ENCODE measurements around the gene ZNF574. TPM values are rescaled to one million over a fixed set of nuclear protein-coding genes. Genes with fewer than 3 reads are reported as not detected.
A peak's percentile ranks its signal among the peaks of the same experiment; 100 is the strongest.

Gene ZNF574, protein sequence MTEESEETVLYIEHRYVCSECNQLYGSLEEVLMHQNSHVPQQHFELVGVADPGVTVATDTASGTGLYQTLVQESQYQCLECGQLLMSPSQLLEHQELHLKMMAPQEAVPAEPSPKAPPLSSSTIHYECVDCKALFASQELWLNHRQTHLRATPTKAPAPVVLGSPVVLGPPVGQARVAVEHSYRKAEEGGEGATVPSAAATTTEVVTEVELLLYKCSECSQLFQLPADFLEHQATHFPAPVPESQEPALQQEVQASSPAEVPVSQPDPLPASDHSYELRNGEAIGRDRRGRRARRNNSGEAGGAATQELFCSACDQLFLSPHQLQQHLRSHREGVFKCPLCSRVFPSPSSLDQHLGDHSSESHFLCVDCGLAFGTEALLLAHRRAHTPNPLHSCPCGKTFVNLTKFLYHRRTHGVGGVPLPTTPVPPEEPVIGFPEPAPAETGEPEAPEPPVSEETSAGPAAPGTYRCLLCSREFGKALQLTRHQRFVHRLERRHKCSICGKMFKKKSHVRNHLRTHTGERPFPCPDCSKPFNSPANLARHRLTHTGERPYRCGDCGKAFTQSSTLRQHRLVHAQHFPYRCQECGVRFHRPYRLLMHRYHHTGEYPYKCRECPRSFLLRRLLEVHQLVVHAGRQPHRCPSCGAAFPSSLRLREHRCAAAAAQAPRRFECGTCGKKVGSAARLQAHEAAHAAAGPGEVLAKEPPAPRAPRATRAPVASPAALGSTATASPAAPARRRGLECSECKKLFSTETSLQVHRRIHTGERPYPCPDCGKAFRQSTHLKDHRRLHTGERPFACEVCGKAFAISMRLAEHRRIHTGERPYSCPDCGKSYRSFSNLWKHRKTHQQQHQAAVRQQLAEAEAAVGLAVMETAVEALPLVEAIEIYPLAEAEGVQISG
- 10 to 100 TPM; 31.1 to 42.9 (median 33.5) TPM for total RNA-seq

DNA sequence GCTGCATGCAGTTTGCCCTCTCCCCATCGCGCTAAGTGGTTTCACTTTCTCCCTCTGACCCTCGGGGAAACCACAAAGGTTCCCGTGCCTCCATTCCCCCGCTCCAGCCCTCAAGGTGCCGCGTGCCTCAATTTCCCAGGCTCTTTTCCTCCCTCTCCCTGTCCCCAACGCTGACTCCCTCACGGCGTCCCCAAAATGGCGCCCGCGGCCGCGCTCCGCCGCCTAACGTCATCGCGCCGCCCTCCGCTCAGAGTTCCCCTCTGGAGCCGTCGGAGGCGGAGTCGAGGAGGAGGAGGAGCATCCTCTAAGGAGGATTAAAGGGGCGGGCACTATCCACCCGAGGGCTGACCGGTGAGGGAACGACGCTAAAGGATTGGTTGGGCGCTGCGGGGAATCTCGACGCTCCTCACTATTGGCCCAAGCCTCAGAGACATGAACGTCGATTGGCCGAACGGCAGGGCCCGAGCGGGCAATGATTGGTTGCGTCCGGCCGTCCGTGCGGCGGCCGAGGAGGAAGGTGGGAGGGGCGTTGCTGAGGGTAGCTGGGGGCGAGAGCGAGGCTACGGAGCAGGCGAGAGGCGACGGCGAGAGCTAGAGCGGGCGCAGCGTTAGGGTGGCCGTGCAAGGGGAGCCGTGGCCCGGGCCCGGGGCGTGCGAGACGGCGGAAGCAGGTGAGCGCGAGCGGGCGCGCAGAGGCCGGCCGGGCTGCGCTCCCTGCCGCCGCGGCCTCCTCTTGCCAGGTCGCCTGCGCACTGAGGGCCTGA, at the start of gene ZNF574:
Gene ZNF574 (plus strand): TSS at position 551 of the 764 bp plus-strand sequence. CDS start 2,441 bp downstream, outside the sequence.
- under 1% methylated on average over 60 of the region's 80 CpGs for WGBS
- peaks cover 29% of the 10 kb centered on the region for H3K4me1 ChIP-seq

DNA sequence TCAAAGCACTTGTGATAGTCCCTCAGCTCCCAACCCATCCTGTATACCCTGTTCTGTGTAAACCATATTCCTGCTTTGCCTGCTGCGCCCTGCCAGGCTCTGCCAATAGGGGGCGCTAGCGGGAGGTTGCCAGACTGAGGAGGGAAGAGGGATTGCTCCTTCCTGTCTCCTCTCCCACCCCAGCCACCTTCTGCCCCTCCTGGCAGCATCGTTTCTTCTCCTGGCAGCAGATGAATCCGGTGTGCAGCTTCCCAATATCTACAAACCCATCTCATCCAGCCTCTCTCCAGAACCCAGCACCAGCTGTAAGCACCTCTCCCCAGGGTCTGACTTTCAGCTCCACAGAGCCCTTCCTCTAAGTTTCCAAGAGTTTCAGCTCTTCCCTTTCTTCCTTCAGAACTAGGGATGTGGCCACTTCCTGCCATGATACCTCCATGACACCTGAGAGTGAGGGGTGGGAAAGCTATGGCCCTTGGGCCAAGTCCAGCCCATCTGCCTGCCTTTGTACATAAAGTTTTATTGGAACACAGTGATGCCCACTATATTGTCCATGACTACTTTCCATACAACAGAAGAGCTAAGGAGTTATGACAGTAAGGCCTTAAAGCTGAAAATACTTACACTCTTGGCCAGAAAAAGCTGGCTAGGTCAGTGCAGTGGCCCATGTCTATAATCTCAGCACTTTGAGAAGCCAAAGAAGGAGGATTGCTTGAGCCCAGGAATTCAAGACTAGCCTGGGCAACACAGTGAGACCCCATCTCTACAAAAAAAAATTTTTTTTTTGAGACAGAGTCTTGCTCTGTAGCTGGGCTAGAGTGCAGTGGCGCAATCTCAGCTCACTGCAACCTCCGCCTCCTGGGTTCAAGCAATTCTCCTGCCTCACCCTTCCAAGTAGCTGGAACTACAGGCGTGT, 47.4 kb upstream of the ZNF574 start:
- TF ChIP-seq, protein P1, sequence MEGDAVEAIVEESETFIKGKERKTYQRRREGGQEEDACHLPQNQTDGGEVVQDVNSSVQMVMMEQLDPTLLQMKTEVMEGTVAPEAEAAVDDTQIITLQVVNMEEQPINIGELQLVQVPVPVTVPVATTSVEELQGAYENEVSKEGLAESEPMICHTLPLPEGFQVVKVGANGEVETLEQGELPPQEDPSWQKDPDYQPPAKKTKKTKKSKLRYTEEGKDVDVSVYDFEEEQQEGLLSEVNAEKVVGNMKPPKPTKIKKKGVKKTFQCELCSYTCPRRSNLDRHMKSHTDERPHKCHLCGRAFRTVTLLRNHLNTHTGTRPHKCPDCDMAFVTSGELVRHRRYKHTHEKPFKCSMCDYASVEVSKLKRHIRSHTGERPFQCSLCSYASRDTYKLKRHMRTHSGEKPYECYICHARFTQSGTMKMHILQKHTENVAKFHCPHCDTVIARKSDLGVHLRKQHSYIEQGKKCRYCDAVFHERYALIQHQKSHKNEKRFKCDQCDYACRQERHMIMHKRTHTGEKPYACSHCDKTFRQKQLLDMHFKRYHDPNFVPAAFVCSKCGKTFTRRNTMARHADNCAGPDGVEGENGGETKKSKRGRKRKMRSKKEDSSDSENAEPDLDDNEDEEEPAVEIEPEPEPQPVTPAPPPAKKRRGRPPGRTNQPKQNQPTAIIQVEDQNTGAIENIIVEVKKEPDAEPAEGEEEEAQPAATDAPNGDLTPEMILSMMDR (IDR thresholded peaks at IDR 0.05): no peak
- TF ChIP-seq POLR2AphosphoS5 (IDR thresholded peaks at IDR 0.05): no peak
- no peak for TF ChIP-seq EP300 (IDR thresholded peaks at IDR 0.05)
- TF ChIP-seq POLR2A (IDR thresholded peaks at IDR 0.05): no peak
- DNase-seq (ENCODE audit: low spot score in 2 of 2): no peak
- Histone ChIP-seq H3K27me3 (no peaks in the 10 kb centered on the region), H3K4me3 (no peak overlapping the region), H3K4me1 (no peaks in the 10 kb centered on the region), H3K36me3 (no peaks in the 10 kb centered on the region), H3K9me3 (no peaks in the 10 kb centered on the region), H3K27ac (no peak overlapping the region)
- 57% methylated on average over 8 of the region's 8 CpGs for WGBS

More for the DNA sequence above, at the start of gene ZNF574:
- TF ChIP-seq, protein P1 (IDR thresholded peaks at IDR 0.05): no peak
- TF ChIP-seq POLR2AphosphoS5 (IDR thresholded peaks at IDR 0.05): peak; percentile 79 to 91 (median 89)
- TF ChIP-seq EP300 (IDR thresholded peaks at IDR 0.05): no peak
- peak; percentile 90 to 96 for TF ChIP-seq POLR2A (IDR thresholded peaks at IDR 0.05)
- H3K27ac ChIP-seq: peak within 1 kb of the TSS; percentile 92
- peak within 1 kb of the TSS; percentile 89 for H3K4me3 ChIP-seq
- H3K36me3 ChIP-seq: peaks cover 26% of the 10 kb centered on the region
- H3K27me3 ChIP-seq: peaks cover 2% of the 10 kb centered on the region
- H3K9me3 ChIP-seq: no peaks in the 10 kb centered on the region
- peak; percentile 99 for DNase-seq (ENCODE audit: low spot score in 2 of 2)

DNA sequence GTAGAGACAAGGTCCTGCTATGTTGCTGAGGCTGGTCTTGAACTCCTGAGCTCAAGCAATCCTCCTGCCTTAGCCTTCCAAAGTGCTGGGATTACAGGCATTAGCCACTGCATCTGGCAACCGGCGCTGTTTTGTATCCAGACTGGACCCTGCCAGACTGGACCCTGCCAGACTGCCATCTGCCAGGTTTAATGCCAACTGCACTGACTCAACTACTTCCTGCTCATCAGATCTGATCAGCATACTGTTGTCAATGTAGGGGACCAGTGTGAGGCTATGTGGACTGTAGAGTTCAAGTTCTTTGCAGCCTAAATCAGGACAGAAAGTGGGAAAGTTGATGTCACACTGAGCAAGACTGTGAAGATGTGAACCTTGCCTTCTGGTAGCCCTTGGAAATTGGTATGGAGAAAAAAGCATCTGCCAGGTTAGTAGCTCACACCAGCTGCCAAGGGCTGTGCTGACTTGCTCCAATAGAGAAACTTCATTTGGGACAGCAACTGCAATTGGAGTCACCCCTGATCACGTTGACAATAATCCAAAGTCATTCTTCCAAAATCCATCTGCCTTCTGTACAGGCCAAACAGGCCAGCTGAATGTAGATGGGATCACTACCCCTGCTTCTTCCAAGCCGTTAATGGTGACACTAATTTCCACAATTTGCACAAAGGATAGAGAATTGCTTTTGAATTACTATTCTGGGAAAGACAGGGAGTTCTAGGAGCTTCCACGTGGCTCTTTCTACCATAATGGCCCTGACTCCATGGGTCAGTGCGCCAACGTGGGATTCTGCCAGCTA, 45.1 kb upstream of the ZNF574 start:
- no peaks in the 10 kb centered on the region for H3K4me1 ChIP-seq
- H3K9me3 ChIP-seq: no peaks in the 10 kb centered on the region
- H3K27ac ChIP-seq: no peak overlapping the region
- WGBS: 84% methylated on average over 7 of the region's 7 CpGs
- no peaks in the 10 kb centered on the region for H3K36me3 ChIP-seq
- no peak for DNase-seq (ENCODE audit: low spot score in 2 of 2)
- no peaks in the 10 kb centered on the region for H3K27me3 ChIP-seq
- no peak overlapping the region for H3K4me3 ChIP-seq
- no peak for TF ChIP-seq EP300 (IDR thresholded peaks at IDR 0.05)
- TF ChIP-seq POLR2A (IDR thresholded peaks at IDR 0.05): no peak
- TF ChIP-seq, protein P1 (IDR thresholded peaks at IDR 0.05): no peak
- no peak for TF ChIP-seq POLR2AphosphoS5 (IDR thresholded peaks at IDR 0.05)

DNA sequence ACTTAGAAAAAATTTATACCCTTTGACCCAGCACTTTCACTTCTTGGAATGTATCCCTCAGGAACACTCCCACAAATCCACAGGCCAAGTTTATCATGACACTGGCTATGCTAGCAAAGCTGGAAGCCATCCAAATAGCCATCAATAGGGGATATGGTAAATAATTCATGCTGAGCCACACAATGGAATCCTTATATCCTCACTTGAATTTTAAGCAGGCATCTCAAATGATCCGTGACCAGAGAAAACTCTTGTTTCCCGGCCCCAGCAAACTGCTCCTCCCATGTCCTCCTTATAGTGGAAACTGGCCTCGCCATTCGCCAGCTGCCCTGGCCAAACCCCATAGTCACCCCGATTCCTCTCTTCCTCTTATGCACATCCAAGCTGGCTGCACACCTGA, 43.5 kb upstream of the ZNF574 start:
- Histone ChIP-seq H3K27me3 (no peaks in the 10 kb centered on the region), H3K36me3 (no peaks in the 10 kb centered on the region), H3K9me3 (no peaks in the 10 kb centered on the region), H3K4me3 (no peak overlapping the region), H3K27ac (no peak overlapping the region), H3K4me1 (no peaks in the 10 kb centered on the region)
- TF ChIP-seq POLR2A (IDR thresholded peaks at IDR 0.05) (no peak), EP300 (IDR thresholded peaks at IDR 0.05) (no peak), POLR2AphosphoS5 (IDR thresholded peaks at IDR 0.05) (no peak)
- TF ChIP-seq, protein P1 (IDR thresholded peaks at IDR 0.05): no peak
- DNase-seq (ENCODE audit: low spot score in 2 of 2): no peak
- 66% methylated on average over 5 of the region's 5 CpGs for WGBS
